Lung (tissue), 12 donors: ENCODE results near the gene COL25A1. TPM values are rescaled to one million over a fixed set of nuclear protein-coding genes. Genes with fewer than 3 reads are reported as not detected.
"Not testable (repeated sequence)": the region's sequence is repeated elsewhere in the genome, so short reads cannot be mapped to it uniquely, and the experiment has no call there.

Source experiments
- ATAC-seq: fragments of 200-7000 bp; cut with Tn5 transposase; one replicate; pipeline ENCODE4 v1.9.1; 2020; ENCODE audit warnings: moderate number of reproducible peaks; ENCODE audit not compliant: insufficient read depth, low FRiP score
- DNase-seq, 3 donors: peaks; one replicate each; pipeline ENCODE4 v3.0.0-alpha.2; 2013 to 2017
- H3K27ac ChIP-seq, 2 donors: one replicate each; pipeline ENCODE4 v1.5.1; 2013; ENCODE audit warnings: mild to moderate bottlenecking in 2 of 2, moderate library complexity in 2 of 2, control low read depth in 1 of 2, inconsistent platforms in 1 of 2, low read depth in 1 of 2, low read length in 1 of 2
- H3K27me3 ChIP-seq, 3 donors: one replicate each; pipeline ENCODE4 v1.5.1; 2013; ENCODE audit warnings: low read length in 2 of 3; ENCODE audit not compliant: control insufficient read depth in 3 of 3, insufficient read depth in 3 of 3
- H3K36me3 ChIP-seq, 4 donors: one replicate each; pipeline ENCODE4 v1.5.1; 2013; ENCODE audit warnings: low read length in 4 of 4, mild to moderate bottlenecking in 1 of 4, moderate library complexity in 1 of 4; ENCODE audit not compliant: control insufficient read depth in 4 of 4, insufficient read depth in 4 of 4
- H3K4me1 ChIP-seq, 5 donors: one replicate each; pipeline ENCODE4 v1.5.1; 2013; ENCODE audit warnings: low read length in 5 of 5, mild to moderate bottlenecking in 2 of 5, moderate library complexity in 1 of 5; ENCODE audit not compliant: control insufficient read depth in 5 of 5, insufficient read depth in 5 of 5
- H3K4me3 ChIP-seq: one replicate; pipeline ENCODE4 v1.5.1; 2013; ENCODE audit warnings: mild to moderate bottlenecking, control low read depth, moderate library complexity
- H3K9ac ChIP-seq, 2 donors: one replicate each; pipeline ENCODE4 v1.5.1; 2013; ENCODE audit warnings: low read length in 2 of 2, control low read depth in 1 of 2; ENCODE audit not compliant: insufficient read depth in 1 of 2
- H3K9me3 ChIP-seq, 4 donors: one replicate each; pipeline ENCODE4 v1.5.1; 2013; ENCODE audit warnings: low read length in 3 of 4, mild to moderate bottlenecking in 1 of 4, moderate library complexity in 1 of 4; ENCODE audit not compliant: control insufficient read depth in 4 of 4, insufficient read depth in 3 of 4
- WGBS, 2 donors: extraction: QIAGEN DNeasy Blood & Tissue Kit; methylation state at CpG; one replicate each; pipeline ENCODE4 v1.1.7; 2013; 5-methylcytosine and 5-hydroxymethylcytosine counted together
- polyA plus RNA-seq, 2 donors: library from polyadenylated mRNA; stranded (reverse); fragments of 200-250 nt; gene quantifications; one replicate each; pipeline ENCODE4 v1.2.1, GENCODE V29; 2013
- total RNA-seq, 2 donors: library from RNA; depleted of rRNA in 1 of 2; stranded (reverse); fragments of >200 nt in 1 of 2; gene quantifications; one replicate each; pipeline ENCODE4 v1.2.1, GENCODE V29; 2014 to 2021
- TF ChIP-seq, protein P1 (sequence below): IDR thresholded peaks from 2 replicates; pipeline ENCODE4 v1.5.1; 2012; ENCODE audit warnings: mild to moderate bottlenecking; ENCODE audit errors: control extremely low read depth, extremely low read depth
- donor health status: control.
- donor health status: control.
- donor health status: Bipolar disorder and iron deficiency.
- donor health status: healthy.
- donor health status: DM: yes; HTN: yes; CAD: no.

COL25A1 gene
- total and polyA plus RNA-seq, 4 donors: 0.06 to 3.5 (median 1.8) TPM

DNA sequence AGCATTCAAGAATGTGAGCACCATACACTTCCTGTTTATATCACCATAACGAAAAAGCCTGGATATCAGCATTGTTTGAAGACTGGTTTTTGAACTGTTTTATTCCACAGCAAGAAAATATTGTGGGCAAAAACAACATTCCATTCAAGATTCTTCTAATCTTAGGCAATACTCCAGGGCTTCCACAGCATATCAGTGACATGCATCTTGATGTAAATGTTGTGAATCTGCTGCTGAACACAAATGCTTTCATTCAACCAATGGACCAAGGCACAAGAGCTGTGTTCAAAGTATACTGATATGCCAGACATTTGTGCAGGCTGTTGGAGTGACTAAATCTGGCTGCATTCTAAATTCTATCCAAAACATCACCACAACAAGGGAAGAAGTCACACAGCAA is 279.5 kb downstream of the COL25A1 start:
- 50 to 68% methylated on average over 1 of the region's 1 CpG for WGBS, 2 donors
- Histone ChIP-seq H3K4me3 (no peak overlapping the region), H3K27me3 (no peaks in the 10 kb centered on the region), H3K9me3 (peaks cover 0 to 4% (median under 1%) of the 10 kb centered on the region in 4 donors), H3K27ac (no peak overlapping the region), H3K4me1 (peaks cover 0 to 5% (median 0%) of the 10 kb centered on the region in 5 donors), H3K36me3 (no peaks in the 10 kb centered on the region), H3K9ac (no peak overlapping the region)
- no peak for ATAC-seq
- peak in 2 of 3 donors; percentile 26 to 33 for DNase-seq
- TF ChIP-seq, protein P1, sequence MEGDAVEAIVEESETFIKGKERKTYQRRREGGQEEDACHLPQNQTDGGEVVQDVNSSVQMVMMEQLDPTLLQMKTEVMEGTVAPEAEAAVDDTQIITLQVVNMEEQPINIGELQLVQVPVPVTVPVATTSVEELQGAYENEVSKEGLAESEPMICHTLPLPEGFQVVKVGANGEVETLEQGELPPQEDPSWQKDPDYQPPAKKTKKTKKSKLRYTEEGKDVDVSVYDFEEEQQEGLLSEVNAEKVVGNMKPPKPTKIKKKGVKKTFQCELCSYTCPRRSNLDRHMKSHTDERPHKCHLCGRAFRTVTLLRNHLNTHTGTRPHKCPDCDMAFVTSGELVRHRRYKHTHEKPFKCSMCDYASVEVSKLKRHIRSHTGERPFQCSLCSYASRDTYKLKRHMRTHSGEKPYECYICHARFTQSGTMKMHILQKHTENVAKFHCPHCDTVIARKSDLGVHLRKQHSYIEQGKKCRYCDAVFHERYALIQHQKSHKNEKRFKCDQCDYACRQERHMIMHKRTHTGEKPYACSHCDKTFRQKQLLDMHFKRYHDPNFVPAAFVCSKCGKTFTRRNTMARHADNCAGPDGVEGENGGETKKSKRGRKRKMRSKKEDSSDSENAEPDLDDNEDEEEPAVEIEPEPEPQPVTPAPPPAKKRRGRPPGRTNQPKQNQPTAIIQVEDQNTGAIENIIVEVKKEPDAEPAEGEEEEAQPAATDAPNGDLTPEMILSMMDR: no peak

DNA sequence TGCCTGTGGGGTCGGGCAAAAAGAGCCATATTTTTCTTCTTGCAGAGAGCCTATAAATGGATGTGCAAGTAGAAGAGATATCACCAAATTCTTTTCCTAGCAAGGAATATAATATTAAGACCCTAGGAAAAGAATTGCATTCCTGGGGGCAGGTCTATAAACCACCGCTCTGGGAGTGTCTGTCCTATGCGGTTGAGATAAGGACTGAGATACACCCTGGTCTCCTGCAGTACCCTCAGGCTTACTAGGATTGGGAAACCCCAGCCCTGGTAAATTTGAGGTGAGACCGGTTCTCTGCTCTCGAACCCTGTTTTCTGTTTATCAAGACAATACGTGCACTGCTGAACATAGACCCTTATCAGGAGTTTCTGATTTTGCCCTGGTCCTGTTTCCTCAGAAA is 280.8 kb downstream of the COL25A1 start:
- H3K4me3 ChIP-seq, H3K9me3 ChIP-seq, H3K27me3 ChIP-seq, DNase-seq, H3K27ac ChIP-seq, H3K36me3 ChIP-seq, H3K9ac ChIP-seq, ATAC-seq, H3K4me1 ChIP-seq: not testable (repeated sequence)
- 97 to 98% methylated on average over 6 of the region's 6 CpGs for WGBS, 2 donors

DNA sequence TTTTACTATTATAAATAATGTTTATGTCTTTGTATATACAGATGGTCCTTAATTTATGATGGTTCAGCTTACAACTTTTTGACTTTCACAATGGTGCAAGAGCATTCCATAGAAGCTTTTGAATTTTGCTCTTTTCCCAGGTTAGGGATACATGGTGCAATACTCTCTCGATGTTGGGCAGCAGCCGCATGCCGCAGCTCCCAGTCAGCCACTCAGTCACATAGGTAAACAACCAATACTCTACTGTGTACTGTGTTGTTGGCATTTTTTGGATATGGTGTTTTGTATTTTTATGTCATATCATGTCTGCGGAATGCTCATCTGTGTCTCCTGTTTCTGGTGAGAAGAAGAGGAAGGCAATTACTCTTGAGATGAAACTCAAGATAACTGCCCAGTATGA is 281.6 kb downstream of the COL25A1 start:
- Histone ChIP-seq H3K27me3 (no peaks in the 10 kb centered on the region), H3K4me1 (peaks cover 0 to 5% (median 0%) of the 10 kb centered on the region in 5 donors), H3K9me3 (peaks cover 0 to 8% (median 2%) of the 10 kb centered on the region in 4 donors), H3K27ac (no peak overlapping the region), H3K36me3 (no peaks in the 10 kb centered on the region), H3K9ac (no peak overlapping the region), H3K4me3 (no peak overlapping the region)
- 96% methylated on average over 4 of the region's 4 CpGs for WGBS, 2 donors
- TF ChIP-seq, protein P1: no peak
- ATAC-seq: no peak
- no peak for DNase-seq

DNA sequence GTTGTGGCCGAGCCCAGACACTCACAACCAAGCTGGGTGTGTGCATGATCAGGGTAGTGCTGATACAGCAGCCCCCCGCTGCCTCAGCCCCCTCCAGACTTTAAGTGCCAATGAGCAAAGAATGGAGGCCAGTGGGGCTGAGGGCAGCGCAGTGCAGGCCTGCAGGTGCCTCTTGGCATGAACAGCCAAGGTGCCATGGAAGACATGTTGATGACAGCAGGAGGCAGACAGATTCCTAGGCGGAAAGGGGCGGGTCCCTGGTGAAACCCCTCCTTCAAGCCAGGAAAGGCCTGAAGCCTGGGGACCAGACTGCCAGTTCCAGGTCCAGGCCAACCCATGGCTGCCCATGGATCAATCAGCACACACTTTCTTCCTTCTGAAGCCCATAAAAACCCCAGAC is 286.3 kb downstream of the COL25A1 start:
- 90 to 93% methylated on average over 5 of the region's 5 CpGs for WGBS, 2 donors
- H3K4me3 ChIP-seq: no peak overlapping the region
- no peak overlapping the region for H3K27ac ChIP-seq
- no peaks in the 10 kb centered on the region for H3K36me3 ChIP-seq
- peaks cover 0 to 10% (median 0%) of the 10 kb centered on the region in 4 donors for H3K9me3 ChIP-seq
- no peaks in the 10 kb centered on the region for H3K27me3 ChIP-seq
- DNase-seq (no peak), ATAC-seq (no peak)
- H3K4me1 ChIP-seq: no peaks in the 10 kb centered on the region
- H3K9ac ChIP-seq: no peak overlapping the region
- TF ChIP-seq, protein P1: no peak
